SIG-M5 treated with dmso at 0.1 percent for 504 hours (cell line): Measurements from ENCODE around the gene FEM1C.

Experiments
- DNase-seq: peaks from one replicate; lab custom pipeline; 2025; ENCODE audit not compliant: unreplicated experiment; lab: John Stamatoyannopoulos, UW

Gene FEM1C

GRCh38 chr5:115558388-115558956 is 13.9 kb upstream of the FEM1C start:
- DNase-seq = no peak

- no peak for DNase-seq
These were observed 13.3 kb upstream of the FEM1C start for GRCh38 chr5:115557667-115558387.

GRCh38 chr5:115556276-115556675 is 11.7 kb upstream of the FEM1C start:
- no peak for DNase-seq

- DNase-seq = no peak
These were observed 10.6 kb upstream of the FEM1C start for GRCh38 chr5:115555084-115555633.

- DNase-seq = no peak
These were observed 8.5 kb upstream of the FEM1C start for GRCh38 chr5:115553082-115553481.

- DNase-seq = no peak
These were observed 6.8 kb upstream of the FEM1C start for GRCh38 chr5:115551415-115551814.

- DNase-seq = no peak
These were observed 4.6 kb upstream of the FEM1C start for GRCh38 chr5:115549154-115549553.

- DNase-seq = no peak
These were observed 4.1 kb upstream of the FEM1C start for GRCh38 chr5:115548683-115549082.

- DNase-seq = no peak
These were observed 842 bp upstream of the FEM1C start for GRCh38 chr5:115545351-115545882.

GRCh38 chr5:115544043-115544435 is 536 bp downstream of the FEM1C start:
- DNase-seq = peak; percentile 81

- DNase-seq = peak; percentile 81
These were observed 1.1 kb downstream of the FEM1C start for GRCh38 chr5:115543365-115544042.

GRCh38 chr5:115542651-115543364 is 1.8 kb downstream of the FEM1C start:
- peak; percentile 24 for DNase-seq

- no peak for DNase-seq
These were observed 2.5 kb downstream of the FEM1C start for GRCh38 chr5:115542086-115542485.

- no peak for DNase-seq
These were observed 3.0 kb downstream of the FEM1C start for GRCh38 chr5:115541611-115542010.

GRCh38 chr5:115535479-115536035 is 9.0 kb downstream of the FEM1C start:
- no peak for DNase-seq

GRCh38 chr5:115532517-115532916 is 12.1 kb downstream of the FEM1C start:
- no peak for DNase-seq

- DNase-seq = no peak
These were observed 12.7 kb downstream of the FEM1C start for GRCh38 chr5:115531787-115532367.

- no peak for DNase-seq
These were observed 13.2 kb downstream of the FEM1C start for GRCh38 chr5:115531380-115531779.

GRCh38 chr5:115530426-115530825 is 14.1 kb downstream of the FEM1C start:
- DNase-seq = no peak

GRCh38 chr5:115526604-115527003 is 18.0 kb downstream of the FEM1C start:
- DNase-seq = no peak
